GM10248 (cell line): ENCODE data around the gene CD6.

Experiments used
- CTCF ChIA-PET: fragments of 300-600 bp; sonication (Branson Sonifier 250); formaldehyde crosslinking; extraction: SDS; loops from one replicate; lab custom pipeline; 2021; ENCODE audit warnings: antibody characterized with exemption; lab: Yijun Ruan, JAX
- POLR2A ChIA-PET: fragments of 350-650 bp; sonication (Branson Sonifier 250); formaldehyde crosslinking; extraction: SDS; loops from one replicate; lab custom pipeline; 2020; ENCODE audit warnings: antibody characterized with exemption; lab: Yijun Ruan, JAX
- DNase-seq: peaks from one replicate; pipeline ENCODE4 v3.0.0; 2012; ENCODE audit errors: extremely low spot score
- TF ChIP-seq, protein P1 (sequence below): IDR thresholded peaks from 2 replicates; pipeline ENCODE4 v1.5.1; 2012; ENCODE audit warnings: mild to moderate bottlenecking, low read depth; ENCODE audit errors: extremely low read depth, missing control alignments, control extremely low read depth

CD6 gene

DNA sequence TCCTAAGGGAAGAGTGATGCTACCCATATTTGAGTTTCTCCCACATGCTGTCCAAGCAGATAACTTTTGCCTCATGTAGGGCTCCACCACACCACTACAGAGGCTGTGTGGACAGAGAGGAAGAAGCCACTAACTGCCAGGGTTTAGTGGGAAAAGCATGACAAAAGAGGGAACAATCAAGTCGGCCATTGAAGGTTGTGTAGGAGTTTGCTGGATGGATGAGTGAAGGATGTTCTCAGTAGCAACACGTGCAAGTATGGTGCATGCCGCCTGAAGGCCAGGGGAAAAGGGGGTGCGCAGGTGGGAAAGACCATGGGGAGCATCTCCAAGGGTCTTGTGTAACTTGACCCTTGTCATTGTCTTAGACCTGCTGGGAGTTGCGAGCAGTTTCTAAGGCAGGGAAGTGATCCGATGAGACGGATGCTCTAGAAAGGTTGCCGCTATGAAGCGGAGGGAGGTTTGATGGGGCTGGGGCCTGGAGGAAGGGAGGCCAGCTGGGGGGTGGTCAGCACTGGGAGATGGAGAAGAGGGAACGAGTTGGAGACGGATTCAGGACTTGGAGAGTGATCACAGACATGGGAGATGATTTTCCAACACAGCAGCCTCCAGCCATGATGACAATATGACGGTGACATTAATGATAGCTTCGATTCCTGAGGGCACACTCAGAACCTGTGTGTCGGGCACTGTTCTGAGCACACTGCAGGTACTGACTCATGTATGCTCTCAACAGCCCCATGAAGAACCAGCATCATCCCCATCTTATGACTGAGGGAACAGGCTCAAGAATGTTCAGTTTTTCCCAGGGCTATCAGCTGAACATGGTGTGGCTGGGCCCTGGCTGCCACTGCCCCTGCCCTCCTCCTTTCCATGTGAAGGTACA lies 53.7 kb downstream of the CD6 start:
- ChIA-PET CTCF (no interaction called here), POLR2A (no interaction called here)
- DNase-seq, result no peak
- TF ChIP-seq, protein P1, sequence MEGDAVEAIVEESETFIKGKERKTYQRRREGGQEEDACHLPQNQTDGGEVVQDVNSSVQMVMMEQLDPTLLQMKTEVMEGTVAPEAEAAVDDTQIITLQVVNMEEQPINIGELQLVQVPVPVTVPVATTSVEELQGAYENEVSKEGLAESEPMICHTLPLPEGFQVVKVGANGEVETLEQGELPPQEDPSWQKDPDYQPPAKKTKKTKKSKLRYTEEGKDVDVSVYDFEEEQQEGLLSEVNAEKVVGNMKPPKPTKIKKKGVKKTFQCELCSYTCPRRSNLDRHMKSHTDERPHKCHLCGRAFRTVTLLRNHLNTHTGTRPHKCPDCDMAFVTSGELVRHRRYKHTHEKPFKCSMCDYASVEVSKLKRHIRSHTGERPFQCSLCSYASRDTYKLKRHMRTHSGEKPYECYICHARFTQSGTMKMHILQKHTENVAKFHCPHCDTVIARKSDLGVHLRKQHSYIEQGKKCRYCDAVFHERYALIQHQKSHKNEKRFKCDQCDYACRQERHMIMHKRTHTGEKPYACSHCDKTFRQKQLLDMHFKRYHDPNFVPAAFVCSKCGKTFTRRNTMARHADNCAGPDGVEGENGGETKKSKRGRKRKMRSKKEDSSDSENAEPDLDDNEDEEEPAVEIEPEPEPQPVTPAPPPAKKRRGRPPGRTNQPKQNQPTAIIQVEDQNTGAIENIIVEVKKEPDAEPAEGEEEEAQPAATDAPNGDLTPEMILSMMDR, result no peak

DNA sequence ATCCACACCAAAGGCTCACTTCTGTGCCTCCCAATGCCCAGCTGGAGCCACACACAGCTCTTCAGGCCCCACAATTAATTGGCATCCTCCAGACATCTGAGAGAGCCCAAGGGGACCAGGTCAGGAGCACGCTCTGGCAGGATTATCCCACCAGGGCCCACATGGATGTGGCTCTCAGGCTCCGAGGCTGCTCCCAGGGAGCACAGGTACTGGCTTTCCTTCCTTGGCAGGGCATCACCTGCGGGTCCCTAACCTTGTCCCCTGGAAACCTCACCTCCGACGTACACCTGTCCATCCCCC lies 54.3 kb downstream of the CD6 start:
- DNase-seq, result no peak
- TF ChIP-seq, protein P1, result no peak
- POLR2A ChIA-PET, result no interaction called here
- CTCF ChIA-PET, result no interaction called here

DNA sequence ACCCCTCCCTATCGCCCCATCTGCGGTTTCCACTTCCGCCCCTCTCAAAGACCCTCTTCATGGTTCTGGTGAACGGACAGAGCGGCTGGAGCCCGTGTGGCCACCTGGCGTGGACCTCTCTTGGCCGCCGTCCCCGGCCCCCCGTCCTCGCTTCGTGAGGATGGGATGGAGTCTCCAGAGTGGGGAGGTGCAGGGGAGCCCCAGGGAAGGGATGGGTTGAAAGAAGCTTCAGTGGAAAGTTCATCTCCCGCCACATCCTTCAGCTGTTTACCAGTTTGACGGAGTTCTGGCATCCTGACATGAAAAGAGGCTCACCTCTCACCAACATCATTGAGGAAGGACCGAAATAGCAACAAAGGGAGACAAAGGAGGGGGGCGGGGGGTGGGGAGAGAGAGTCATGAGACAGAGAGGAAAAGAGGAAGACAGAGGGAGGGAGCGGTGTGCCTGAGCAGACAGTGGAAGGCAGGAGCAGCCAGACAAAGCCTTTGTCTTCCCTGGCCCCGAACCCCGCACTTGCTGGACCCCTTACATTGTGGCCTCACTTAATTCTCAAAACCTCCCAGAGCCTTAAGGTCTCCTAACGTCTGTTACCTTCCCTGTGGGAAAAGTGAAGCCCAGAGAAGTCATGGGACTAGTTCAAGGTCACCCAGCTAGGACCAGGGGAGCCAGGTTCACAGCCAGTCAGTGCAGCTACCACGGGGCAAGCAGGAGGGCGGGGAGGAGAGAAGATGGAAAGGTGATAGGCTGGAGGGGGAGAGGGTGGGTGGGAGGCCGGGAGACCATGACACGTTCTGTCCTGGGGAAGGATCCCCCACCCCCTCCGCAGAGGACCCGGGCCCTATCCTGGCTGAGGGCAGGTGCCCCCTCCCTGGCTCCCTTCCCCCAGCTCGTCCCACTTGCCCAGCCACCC lies 54.9 kb downstream of the CD6 start:
- CTCF ChIA-PET, result no interaction called here

DNA sequence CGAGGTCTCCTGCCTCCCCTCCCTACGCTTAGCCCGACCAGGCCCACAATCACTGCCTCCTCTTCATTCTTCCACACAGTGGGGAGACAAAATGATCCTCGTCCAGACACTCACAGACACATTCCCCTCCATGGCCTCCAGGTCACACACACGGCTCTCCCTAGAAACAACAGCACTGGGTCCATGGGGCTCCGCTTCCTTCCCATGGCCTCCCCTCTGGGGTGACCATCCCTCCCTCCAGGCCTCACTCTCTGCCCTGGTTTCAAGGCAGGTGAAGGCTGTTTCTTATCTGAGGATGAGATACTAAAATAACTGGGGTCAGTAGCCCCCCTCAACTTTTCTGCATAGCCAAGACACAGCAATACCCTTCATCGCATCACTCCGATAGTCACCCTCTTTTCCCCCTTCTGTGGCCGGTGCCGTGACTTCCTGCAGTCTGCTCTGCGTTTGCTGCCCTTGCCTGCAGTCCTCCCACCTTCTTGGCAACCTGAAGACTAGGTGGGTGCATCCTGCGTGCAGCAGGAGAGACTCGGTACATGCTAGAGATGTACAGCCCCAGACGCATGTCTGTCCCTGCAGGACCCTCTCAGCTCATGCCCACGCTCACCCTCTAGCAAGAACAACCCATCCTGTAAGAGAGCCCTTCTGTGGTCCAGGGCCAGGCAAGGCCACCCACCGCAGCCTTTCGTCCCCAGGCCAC lies 55.8 kb downstream of the CD6 start:
- TF ChIP-seq, protein P1, result no peak
- CTCF ChIA-PET, result interaction anchor here (1.0 to 1.4 kb wide), 2 partner anchors 15 to 23 kb away, joined by 3 to 4 read pairs; no protein-coding TSS in a partner anchor
- POLR2A ChIA-PET, result no interaction called here
- no peak for DNase-seq

More for the DNA sequence above, 54.9 kb downstream of the CD6 start:
- POLR2A ChIA-PET, result no interaction called here
- no peak for DNase-seq
- TF ChIP-seq, protein P1, result no peak

DNA sequence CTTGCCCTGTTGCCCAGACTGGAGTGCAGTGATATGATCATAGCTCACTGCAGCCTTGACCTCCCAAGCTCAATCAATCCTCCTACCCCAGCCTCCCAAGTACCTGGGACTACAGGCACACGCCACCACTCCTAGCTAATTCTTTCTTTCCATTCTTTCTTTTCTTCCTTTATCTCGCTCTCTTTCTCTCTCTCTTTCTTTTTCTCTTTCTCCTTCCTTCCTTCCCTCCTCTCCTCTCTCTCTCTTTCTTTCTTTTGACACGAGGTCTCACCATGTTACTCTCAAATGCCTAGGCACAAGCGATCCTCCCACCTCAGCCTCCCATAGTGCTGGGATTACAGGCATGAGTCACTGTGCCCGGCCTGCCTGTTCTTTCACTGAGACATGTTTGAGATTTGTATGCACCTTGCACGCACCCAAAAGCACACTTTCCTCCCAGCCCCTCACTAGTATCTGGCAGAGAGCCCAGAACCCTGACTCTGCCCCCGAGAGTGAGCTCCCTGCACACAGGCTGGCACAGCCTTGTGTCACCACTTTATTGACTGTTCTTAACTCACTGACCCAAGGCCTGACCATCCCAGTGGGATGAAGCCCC lies 56.8 kb downstream of the CD6 start:
- DNase-seq, result peak; percentile 58
- CTCF ChIA-PET, result interaction anchor here (0.9 to 1.4 kb wide), 3 partner anchors 14 to 22 kb away, joined by 3 to 4 read pairs (median 3); no protein-coding TSS in a partner anchor
- POLR2A ChIA-PET, result no interaction called here
- TF ChIP-seq, protein P1, result no peak

DNA sequence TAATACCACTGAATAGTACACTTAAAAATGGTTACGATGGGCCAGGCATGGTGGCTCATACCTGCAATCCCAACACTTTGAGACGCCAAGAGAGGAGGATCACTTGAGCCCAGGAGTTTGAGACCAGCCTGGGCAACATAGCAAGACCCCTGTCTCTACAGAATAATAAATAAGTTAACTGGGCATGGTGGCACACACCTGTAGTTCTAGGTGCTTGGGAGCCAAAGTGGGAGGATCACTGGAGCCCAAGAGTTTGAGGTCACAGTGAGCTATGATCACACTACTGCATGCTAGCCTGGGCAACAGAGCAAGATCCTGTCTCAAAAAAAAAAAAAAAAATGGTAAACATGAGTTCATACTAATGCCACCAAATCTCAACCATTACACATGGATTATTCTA lies 61.3 kb downstream of the CD6 start:
- POLR2A ChIA-PET, result no interaction called here
- TF ChIP-seq, protein P1, result no peak
- CTCF ChIA-PET, result no interaction called here
- no peak for DNase-seq
